Osteoblast (primary cell): ENCODE results near the gene TMEM94. TPM values are rescaled to one million over a fixed set of nuclear protein-coding genes. Genes with fewer than 3 reads are reported as not detected.

ENCODE experiments used
- DNase-seq: peaks from one replicate; pipeline ENCODE4 v3.0.0; 2011; ENCODE audit warnings: low spot score, mixed read lengths; ENCODE audit not compliant: insufficient read length; ENCODE audit errors: missing footprints
- H2AFZ ChIP-seq: 2 replicates; pipeline ENCODE4 v1.6.0; 2011; ENCODE audit warnings: mild to moderate bottlenecking, low read length
- H3K27ac ChIP-seq: 2 replicates; pipeline ENCODE4 v1.5.1; 2011; ENCODE audit warnings: mild to moderate bottlenecking, low read depth, low read length, moderate library complexity
- H3K27me3 ChIP-seq: 2 replicates; pipeline ENCODE4 v1.6.0; 2012; ENCODE audit warnings: mild to moderate bottlenecking, control low read depth, inconsistent platforms, low read length, moderate library complexity; ENCODE audit not compliant: insufficient read depth
- H3K36me3 ChIP-seq: 2 replicates; pipeline ENCODE4 v1.5.1; 2011; ENCODE audit warnings: mild to moderate bottlenecking, low read length, control low read depth, moderate library complexity; ENCODE audit not compliant: insufficient read depth
- H3K4me1 ChIP-seq: 2 replicates; pipeline ENCODE4 v1.5.1; 2011; ENCODE audit warnings: mild to moderate bottlenecking, low read length, control low read depth, moderate library complexity; ENCODE audit not compliant: insufficient read depth
- H3K4me2 ChIP-seq: 2 replicates; pipeline ENCODE4 v1.6.0; 2011; ENCODE audit warnings: mild to moderate bottlenecking, low read length; ENCODE audit not compliant: insufficient read depth
- H3K4me3 ChIP-seq: fragments of 200-600 bp; sonication (generic); 3 replicates; pipeline ENCODE4 v1.5.1; 2012; ENCODE audit warnings: mild to moderate bottlenecking, low read length, inconsistent platforms; ENCODE audit not compliant: insufficient read depth
- H3K79me2 ChIP-seq: 2 replicates; pipeline ENCODE4 v1.6.0; 2012; ENCODE audit warnings: mild to moderate bottlenecking, low read length, control low read depth, inconsistent platforms; ENCODE audit not compliant: insufficient read depth
- H3K9me3 ChIP-seq: 2 replicates; pipeline ENCODE4 v1.5.1; 2011; ENCODE audit warnings: low read depth, low read length, control low read depth
- H4K20me1 ChIP-seq: 2 replicates; pipeline ENCODE4 v1.6.0; 2012; ENCODE audit warnings: mild to moderate bottlenecking, low read length, control low read depth; ENCODE audit not compliant: insufficient read depth
- CTCF ChIP-seq: IDR thresholded peaks from 2 replicates; pipeline ENCODE4 v1.5.1; 2011; ENCODE audit warnings: mild to moderate bottlenecking, low read depth, low read length, moderate library complexity; ENCODE audit errors: extremely low read depth
- total RNA-seq: library from RNA; depleted of rRNA; stranded (reverse); fragments of >200 nt; gene quantifications from 2 replicates; pipeline ENCODE4 v1.2.3, GENCODE V29; 2012

Gene TMEM94
- total RNA-seq, 1 donor: 38.0 TPM

GRCh38 chr17:75412455-75413317 is 43.7 kb upstream of the TMEM94 start:
- H4K20me1 ChIP-seq: no peaks in the 10 kb centered on the region
- H3K9me3 ChIP-seq: no peaks in the 10 kb centered on the region
- no peaks in the 10 kb centered on the region for H3K79me2 ChIP-seq
- no peaks in the 10 kb centered on the region for H3K36me3 ChIP-seq
- H3K4me3 ChIP-seq: peak overlapping the region; percentile 52
- peak overlapping the region; percentile 71 for H3K4me2 ChIP-seq
- H3K27ac ChIP-seq: no peak overlapping the region
- peaks cover 3% of the 10 kb centered on the region for H3K4me1 ChIP-seq
- H2AFZ ChIP-seq: peak overlapping the region; percentile 30
- DNase-seq: peak; percentile 86
- H3K27me3 ChIP-seq: peaks cover 18% of the 10 kb centered on the region
- TF ChIP-seq CTCF: peak; percentile 84

- no peak overlapping the region for H3K4me3 ChIP-seq
- H3K4me1 ChIP-seq: peaks cover 3% of the 10 kb centered on the region
- H2AFZ ChIP-seq: no peak overlapping the region
- no peaks in the 10 kb centered on the region for H3K79me2 ChIP-seq
- H3K27me3 ChIP-seq: peaks cover 15% of the 10 kb centered on the region
- no peaks in the 10 kb centered on the region for H4K20me1 ChIP-seq
- no peaks in the 10 kb centered on the region for H3K36me3 ChIP-seq
- no peak overlapping the region for H3K4me2 ChIP-seq
- no peak overlapping the region for H3K27ac ChIP-seq
- no peaks in the 10 kb centered on the region for H3K9me3 ChIP-seq
- DNase-seq: no peak
- TF ChIP-seq CTCF: no peak
These were observed 41.9 kb upstream of the TMEM94 start for GRCh38 chr17:75414488-75414887.

- no peaks in the 10 kb centered on the region for H3K79me2 ChIP-seq
- no peaks in the 10 kb centered on the region for H4K20me1 ChIP-seq
- peaks cover 15% of the 10 kb centered on the region for H3K27me3 ChIP-seq
- H3K4me3 ChIP-seq: no peak overlapping the region
- no peaks in the 10 kb centered on the region for H3K36me3 ChIP-seq
- H3K27ac ChIP-seq: no peak overlapping the region
- no peak for TF ChIP-seq CTCF
- no peak for DNase-seq
- no peaks in the 10 kb centered on the region for H3K9me3 ChIP-seq
- H3K4me1 ChIP-seq: peaks cover 3% of the 10 kb centered on the region
- H2AFZ ChIP-seq: no peak overlapping the region
- no peak overlapping the region for H3K4me2 ChIP-seq
These were observed 40.4 kb upstream of the TMEM94 start for GRCh38 chr17:75416006-75416405.

- H3K27me3 ChIP-seq: peaks cover 15% of the 10 kb centered on the region
- no peak for DNase-seq
- peaks cover 3% of the 10 kb centered on the region for H3K4me1 ChIP-seq
- H3K4me3 ChIP-seq: no peak overlapping the region
- H2AFZ ChIP-seq: no peak overlapping the region
- no peaks in the 10 kb centered on the region for H3K79me2 ChIP-seq
- H4K20me1 ChIP-seq: no peaks in the 10 kb centered on the region
- H3K9me3 ChIP-seq: no peaks in the 10 kb centered on the region
- no peak overlapping the region for H3K4me2 ChIP-seq
- no peaks in the 10 kb centered on the region for H3K36me3 ChIP-seq
- no peak for TF ChIP-seq CTCF
- H3K27ac ChIP-seq: no peak overlapping the region
These were observed 39.3 kb upstream of the TMEM94 start for GRCh38 chr17:75417054-75417580.
